HUES64 (cell line): ENCODE measurements around the gene UGT1A10. TPM values are rescaled to one million over a fixed set of nuclear protein-coding genes. Genes with fewer than 3 reads are reported as not detected.
"Not testable (repeated sequence)": the region's sequence is repeated elsewhere in the genome, so short reads cannot be mapped to it uniquely, and the experiment has no call there.

Experiments used
- H3K27ac ChIP-seq: 2 replicates; pipeline ENCODE4 v1.7.0; 2013; ENCODE audit warnings: low read depth, low read length, inconsistent platforms
- H3K27me3 ChIP-seq: 2 replicates; pipeline ENCODE4 v1.6.1; 2013; ENCODE audit warnings: mild to moderate bottlenecking, low read length; ENCODE audit not compliant: insufficient read depth
- H3K36me3 ChIP-seq: 2 replicates; pipeline ENCODE4 v1.6.1; 2013; ENCODE audit warnings: mild to moderate bottlenecking, low read length; ENCODE audit not compliant: insufficient read depth
- H3K4me1 ChIP-seq: 2 replicates; pipeline ENCODE4 v1.6.1; 2013; ENCODE audit warnings: mild to moderate bottlenecking, low read length, moderate library complexity; ENCODE audit not compliant: insufficient read depth
- H3K4me3 ChIP-seq: 2 replicates; pipeline ENCODE4 v1.5.1; 2013; ENCODE audit warnings: mild to moderate bottlenecking, low read length, moderate library complexity
- H3K9ac ChIP-seq: 2 replicates; pipeline ENCODE4 v1.6.1; 2013; ENCODE audit warnings: mild to moderate bottlenecking, low read depth, low read length
- H3K9me3 ChIP-seq: 2 replicates; pipeline ENCODE4 v1.6.1; 2013; ENCODE audit warnings: low read depth, low read length; ENCODE audit not compliant: insufficient read depth
- WGBS: fragments of 150-250, 120-280 bp; methylation state at CpG from one replicate; pipeline ENCODE4 v1.1.7; 2013; ENCODE audit warnings: missing lambda C conversion rate; 5-methylcytosine and 5-hydroxymethylcytosine counted together
- polyA plus RNA-seq, 2 experiments: library from polyadenylated mRNA; stranded (reverse); fragments of 50-300 nt; gene quantifications; one replicate each; pipeline ENCODE4 v1.2.3, GENCODE V29; 2013

Gene UGT1A10
- not detected for polyA plus RNA-seq (2013, experiment 1 of 2)
- polyA plus RNA-seq (2013, experiment 2 of 2): not detected

DNA sequence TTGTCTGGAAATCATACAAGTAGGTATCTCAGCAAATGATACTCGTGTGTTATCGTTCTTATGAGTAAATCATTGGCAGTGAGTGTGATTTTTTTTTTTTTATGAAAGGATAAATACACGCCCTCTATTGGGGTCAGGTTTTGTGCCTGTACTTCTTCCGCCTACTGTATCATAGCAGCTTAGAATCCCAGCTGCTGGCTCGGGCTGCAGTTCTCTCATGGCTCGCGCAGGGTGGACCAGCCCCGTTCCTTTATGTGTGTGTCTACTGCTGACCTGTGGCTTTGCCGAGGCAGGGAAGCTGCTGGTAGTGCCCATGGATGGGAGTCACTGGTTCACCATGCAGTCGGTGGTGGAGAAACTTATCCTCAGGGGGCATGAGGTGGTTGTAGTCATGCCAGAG, at the start of gene UGT1A10:
Gene UGT1A10 (plus strand): TSS at position 143 of the 400 bp plus-strand sequence. CDS start 75 bp downstream, at position 218.
- H3K4me3 ChIP-seq, H3K9ac ChIP-seq, H3K27ac ChIP-seq, H3K36me3 ChIP-seq, H3K9me3 ChIP-seq, H3K4me1 ChIP-seq, H3K27me3 ChIP-seq: not testable (repeated sequence)
- WGBS: 94% methylated on average over 10 of the region's 10 CpGs

- no peaks in the 10 kb centered on the region for H3K9me3 ChIP-seq
- 92% methylated on average over 1 of the region's 2 CpGs for WGBS
These were observed 47.8 kb upstream of the UGT1A10 start for GRCh38 chr2:233588400-233588799.

GRCh38 chr2:233592706-233593105, 43.5 kb upstream of the UGT1A10 start:
- H3K4me3 ChIP-seq, H3K9me3 ChIP-seq, H3K4me1 ChIP-seq, H3K36me3 ChIP-seq, H3K27me3 ChIP-seq, H3K9ac ChIP-seq, H3K27ac ChIP-seq: not testable (repeated sequence)
- no CpG with 5 or more reads among the region's 1 CpG for WGBS

More at GRCh38 chr2:233588400-233588799, 47.8 kb upstream of the UGT1A10 start:
- Histone ChIP-seq H3K9ac (no peak overlapping the region), H3K4me1 (no peaks in the 10 kb centered on the region), H3K27me3 (no peaks in the 10 kb centered on the region), H3K27ac (no peak overlapping the region), H3K4me3 (no peak overlapping the region), H3K36me3 (no peaks in the 10 kb centered on the region)

DNA sequence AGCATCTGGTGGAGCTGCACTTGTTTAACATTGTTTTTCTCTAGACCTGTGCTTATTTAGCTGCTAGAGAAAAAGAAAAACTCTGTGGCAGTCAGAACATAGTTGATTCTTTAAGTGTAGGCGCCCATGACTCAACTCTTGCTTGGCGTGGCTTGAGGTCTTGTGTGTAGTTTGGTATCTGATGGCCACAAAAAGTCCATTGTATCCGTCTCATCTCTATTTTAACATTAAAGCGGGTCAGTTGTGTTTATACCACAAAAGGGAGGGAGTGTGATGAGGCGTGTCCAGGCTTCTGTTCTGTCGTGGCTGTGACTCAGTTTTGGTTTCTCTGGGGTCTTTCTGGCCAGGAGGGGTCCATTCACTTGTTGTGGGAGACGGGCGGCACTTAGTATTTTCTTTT, 43.0 kb upstream of the UGT1A10 start:
- Histone ChIP-seq H3K27ac (no peak overlapping the region), H3K4me3 (no peak overlapping the region), H3K4me1 (no peaks in the 10 kb centered on the region), H3K36me3 (no peaks in the 10 kb centered on the region), H3K27me3 (no peaks in the 10 kb centered on the region), H3K9me3 (no peaks in the 10 kb centered on the region), H3K9ac (no peak overlapping the region)
- WGBS: 81% methylated on average over 8 of the region's 8 CpGs

- Histone ChIP-seq H3K9ac (no peak overlapping the region), H3K36me3 (no peaks in the 10 kb centered on the region), H3K27ac (no peak overlapping the region), H3K4me1 (no peaks in the 10 kb centered on the region), H3K9me3 (no peaks in the 10 kb centered on the region), H3K4me3 (no peak overlapping the region), H3K27me3 (no peaks in the 10 kb centered on the region)
- 100% methylated on average over 1 of the region's 1 CpG for WGBS
These were observed 38.7 kb upstream of the UGT1A10 start for GRCh38 chr2:233597522-233597921.

GRCh38 chr2:233598952-233599351, 37.3 kb upstream of the UGT1A10 start:
- H3K4me1 ChIP-seq: no peaks in the 10 kb centered on the region
- no peak overlapping the region for H3K27ac ChIP-seq
- no peaks in the 10 kb centered on the region for H3K36me3 ChIP-seq
- no peaks in the 10 kb centered on the region for H3K9me3 ChIP-seq
- WGBS: 92% methylated on average over 3 of the region's 3 CpGs
- no peaks in the 10 kb centered on the region for H3K27me3 ChIP-seq
- H3K9ac ChIP-seq: no peak overlapping the region
- no peak overlapping the region for H3K4me3 ChIP-seq

DNA sequence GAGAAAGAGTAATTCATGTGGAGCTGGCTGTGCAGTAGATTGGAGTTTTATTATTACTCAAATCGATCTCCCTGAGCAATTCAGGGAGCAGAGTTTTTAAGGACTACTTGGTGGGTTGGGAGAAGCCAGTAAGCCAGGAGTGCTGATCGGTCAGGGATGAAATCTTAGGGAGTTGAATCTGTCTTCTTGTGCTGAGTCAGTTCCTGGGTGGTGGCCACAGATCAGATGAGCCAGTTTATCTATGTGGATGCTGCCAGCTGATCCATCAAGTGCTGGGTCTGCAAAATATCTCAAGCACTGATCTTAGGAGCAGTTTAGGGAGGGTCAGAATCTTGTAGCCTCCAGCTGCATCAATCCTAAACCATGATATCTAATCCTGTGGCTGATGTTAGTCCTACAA, 35.9 kb upstream of the UGT1A10 start:
- H3K9me3 ChIP-seq: no peaks in the 10 kb centered on the region
- no peaks in the 10 kb centered on the region for H3K27me3 ChIP-seq
- no peak overlapping the region for H3K27ac ChIP-seq
- WGBS: 89% methylated on average over 2 of the region's 2 CpGs
- H3K4me3 ChIP-seq: no peak overlapping the region
- H3K9ac ChIP-seq: no peak overlapping the region
- H3K4me1 ChIP-seq: no peaks in the 10 kb centered on the region
- no peaks in the 10 kb centered on the region for H3K36me3 ChIP-seq

DNA sequence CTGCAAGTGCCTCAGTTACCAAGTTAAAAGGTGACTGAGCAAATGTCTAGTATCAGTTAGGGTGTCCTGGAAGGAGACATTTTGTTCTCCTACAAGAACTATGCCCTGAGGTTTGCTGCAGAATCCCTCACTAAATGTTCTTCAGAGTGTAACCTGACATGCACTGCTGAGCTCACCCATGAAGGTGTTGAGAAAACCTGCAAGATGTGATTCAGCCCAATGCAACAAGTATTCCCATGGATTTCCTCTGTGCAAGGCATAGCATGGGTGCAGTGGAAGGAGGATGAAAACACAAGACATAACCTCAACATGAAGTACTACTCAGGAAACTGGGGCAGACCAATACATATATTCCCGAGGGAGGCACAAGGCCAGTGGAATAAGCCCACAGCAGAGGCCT, 34.2 kb upstream of the UGT1A10 start:
- no peak overlapping the region for H3K9ac ChIP-seq
- WGBS: 92% methylated on average over 1 of the region's 1 CpG
- no peak overlapping the region for H3K4me3 ChIP-seq

DNA sequence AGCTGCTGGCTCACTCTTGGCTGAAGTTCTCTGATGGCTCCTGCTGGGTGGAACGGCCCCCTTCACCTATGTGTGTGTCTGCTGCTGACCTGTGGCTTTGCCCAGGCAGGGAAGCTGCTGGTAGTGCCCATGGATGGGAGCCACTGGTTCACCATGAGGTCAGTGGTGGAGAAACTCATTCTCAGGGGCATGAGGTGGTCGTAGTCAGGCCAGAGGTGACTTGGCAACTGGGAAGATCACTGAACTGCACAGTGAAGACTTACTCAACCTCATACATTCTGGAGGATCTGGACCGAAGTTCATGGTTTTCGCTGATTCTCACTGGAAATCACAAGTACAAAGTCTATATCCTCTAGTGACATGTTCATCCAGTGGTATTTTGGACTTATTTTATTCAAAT, 32.7 kb upstream of the UGT1A10 start:
- Histone ChIP-seq H3K27ac (no peak overlapping the region), H3K4me3 (no peak overlapping the region), H3K27me3 (no peaks in the 10 kb centered on the region), H3K36me3 (no peaks in the 10 kb centered on the region), H3K4me1 (no peaks in the 10 kb centered on the region), H3K9me3 (no peaks in the 10 kb centered on the region), H3K9ac (no peak overlapping the region)
- 92% methylated on average over 4 of the region's 4 CpGs for WGBS

More for the DNA sequence above, 34.2 kb upstream of the UGT1A10 start:
- Histone ChIP-seq H3K4me1 (no peaks in the 10 kb centered on the region), H3K36me3 (no peaks in the 10 kb centered on the region), H3K27me3 (no peaks in the 10 kb centered on the region), H3K9me3 (no peaks in the 10 kb centered on the region), H3K27ac (no peak overlapping the region)

DNA sequence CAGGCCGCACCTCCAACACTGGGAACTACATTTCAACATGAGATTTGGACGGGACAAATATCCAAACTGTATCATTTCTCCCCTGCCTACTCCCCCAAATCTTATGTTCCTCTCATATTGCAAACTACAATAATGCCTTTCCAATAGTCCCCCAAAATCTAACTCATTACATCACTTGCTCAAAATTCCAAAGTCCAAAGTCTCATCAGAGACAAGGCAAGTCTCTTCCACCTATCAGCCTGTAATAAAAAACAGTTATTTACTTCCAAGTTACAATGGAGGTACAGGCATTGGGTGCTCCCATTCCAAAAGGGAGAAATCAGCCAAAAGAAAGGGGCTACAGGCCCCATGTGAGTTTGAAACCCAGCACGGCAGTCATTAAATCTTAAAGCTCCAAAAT, 31.4 kb upstream of the UGT1A10 start:
- no peaks in the 10 kb centered on the region for H3K27me3 ChIP-seq
- no peaks in the 10 kb centered on the region for H3K36me3 ChIP-seq
- no peaks in the 10 kb centered on the region for H3K4me1 ChIP-seq
- WGBS: 92% methylated on average over 3 of the region's 3 CpGs
- H3K9me3 ChIP-seq: no peaks in the 10 kb centered on the region
- H3K4me3 ChIP-seq: no peak overlapping the region
- no peak overlapping the region for H3K9ac ChIP-seq
- no peak overlapping the region for H3K27ac ChIP-seq

- Histone ChIP-seq H3K4me3 (no peak overlapping the region), H3K36me3 (no peaks in the 10 kb centered on the region), H3K27me3 (no peaks in the 10 kb centered on the region), H3K27ac (no peak overlapping the region), H3K4me1 (no peaks in the 10 kb centered on the region), H3K9me3 (0 out of 2 replicates have a peak, but pooled peaks cover 4% of the 10 kb centered on the region), H3K9ac (no peak overlapping the region)
- WGBS: 88% methylated on average over 1 of the region's 1 CpG
These were observed 30.6 kb upstream of the UGT1A10 start for GRCh38 chr2:233605680-233606079.

GRCh38 chr2:233611284-233611683, 25.0 kb upstream of the UGT1A10 start:
- Histone ChIP-seq H3K36me3 (no peaks in the 10 kb centered on the region), H3K9ac (no peak overlapping the region), H3K4me1 (no peaks in the 10 kb centered on the region), H3K4me3 (no peak overlapping the region), H3K27me3 (no peaks in the 10 kb centered on the region), H3K27ac (no peak overlapping the region), H3K9me3 (peaks cover 4% of the 10 kb centered on the region; the same call in 1 of the 2 replicates)
- 91% methylated on average over 4 of the region's 4 CpGs for WGBS
